ENCODE measurements around the gene ACE2.

GRCh38 chrX:15523088-15523487, 77.7 kb downstream of the ACE2 start:
- no peak for TF ChIP-seq NRF1 (IDR thresholded peaks at IDR 0.05; ENCODE audit: low read depth, low read length)
- no peak for TF ChIP-seq POLR2A (IDR thresholded peaks at IDR 0.05; ENCODE audit: control extremely low read depth in 1 of 2, low read depth in 2 of 2, low read length in 2 of 2)
- no peak for TF ChIP-seq CBX5 (IDR thresholded peaks at IDR 0.05; ENCODE audit: low read depth, low read length)
- TF ChIP-seq CTCF (IDR thresholded peaks at IDR 0.05; ENCODE audit: control extremely low read depth in 1 of 3, insufficient read depth in 1 of 3, low read depth in 1 of 3, low read length in 3 of 3) = no peak
- TF ChIP-seq CHD1 (IDR thresholded peaks at IDR 0.05; ENCODE audit: low read depth, low read length) = no peak
